Mammary epithelial cell (primary cell): ENCODE results near the gene SCARF1.

Experiments
- CTCF ChIP-seq, 2 donors: IDR thresholded peaks in 1 of 2; conservative IDR thresholded peaks in 1 of 2; 2 replicates each; pipeline ENCODE4 v1.5.1; 2011 to 2012; ENCODE audit warnings: inconsistent platforms in 2 of 2, low read length in 2 of 2, mild to moderate bottlenecking in 2 of 2, control low read depth in 1 of 2, low read depth in 1 of 2; ENCODE audit not compliant: insufficient read depth in 1 of 2; ENCODE audit errors: extremely low read depth in 1 of 2
- EZH2 ChIP-seq: IDR thresholded peaks from 2 replicates; pipeline ENCODE4 v1.6.1; 2012; ENCODE audit warnings: low read length, inconsistent platforms, borderline replicate concordance

GRCh38 chr17:1645207-1646171, at the start of gene SCARF1:
- TF ChIP-seq CTCF (conservative IDR thresholded peaks at IDR 0.05 in 1 of 2, IDR thresholded peaks at IDR 0.05 in 1 of 2; ENCODE audit: extremely low read depth in 1 of 2, insufficient read depth in 1 of 2, low read depth in 1 of 2, low read length in 2 of 2) (no peak), EZH2 (no peak)
